Body of pancreas (tissue), 4 donors: ENCODE data around the gene MGMT. TPM values are rescaled to one million over a fixed set of nuclear protein-coding genes. Genes with fewer than 3 reads are reported as not detected.

Experiments
- ATAC-seq: fragments of 150-250 bp; one replicate; pipeline ENCODE4 v1.9.1; 2016
- DNase-seq, 4 donors: peaks; one replicate each; pipeline ENCODE4 v3.0.0-alpha.2; 2019
- H3K27ac ChIP-seq, 4 donors: fragments of 200-600 bp; sonication (generic); 1 replicate in 3 of 4; 2 replicates in 1 of 4; pipeline versions ENCODE4 v1.5.1 to v1.6.1; 2016 to 2019; ENCODE audit warnings: mild to moderate bottlenecking in 1 of 4, mixed read lengths in 1 of 4, moderate library complexity in 1 of 4
- H3K27me3 ChIP-seq, 2 donors: fragments of 200-600 bp; sonication (generic); one replicate each; pipeline ENCODE4 v1.6.0; 2016; ENCODE audit warnings: mild to moderate bottlenecking in 1 of 2
- H3K36me3 ChIP-seq, 2 donors: fragments of 200-600 bp; sonication (generic); replicated peaks in 1 of 2; 2 replicates each; pipeline ENCODE4 v1.5.1; 2016; ENCODE audit warnings: low read depth in 2 of 2; ENCODE audit not compliant: insufficient read depth in 1 of 2
- H3K4me1 ChIP-seq: fragments of 200-600 bp; sonication (generic); one replicate; pipeline ENCODE4 v1.6.0; 2016
- H3K4me3 ChIP-seq, 2 donors: fragments of 200-600 bp; sonication (generic); 1 replicate in 1 of 2; 2 replicates in 1 of 2; pipeline ENCODE4 v1.5.1; 2016 to 2019
- H3K9me3 ChIP-seq, 3 donors: fragments of 200-600 bp; sonication (generic); 1 replicate in 2 of 3; 2 replicates in 1 of 3; pipeline ENCODE4 v1.5.1; 2016
- POLR2A ChIP-seq, 3 donors: fragments of 450-650 bp; IDR thresholded peaks; one replicate each; pipeline ENCODE4 v1.6.1; 2016; ENCODE audit warnings: antibody characterized with exemption in 3 of 3, mild to moderate bottlenecking in 2 of 3
- WGBS, 2 donors: methylation state at CpG; one replicate each; pipeline ENCODE4 v1.1.5; 2017; 5-methylcytosine and 5-hydroxymethylcytosine counted together
- intact Hi-C: fragments of 100-400 bp; cut with DNase I; formaldehyde crosslinking; loops from one replicate; pipeline ENCODE4 v1.15.1; 2023
- total RNA-seq, 2 donors: library from RNA; depleted of rRNA; stranded (reverse); fragments of >200 nt; gene quantifications; one replicate each; pipeline ENCODE4 v1.1.0, GENCODE V29; 2016
- TF ChIP-seq, protein P1 (sequence below), 7 experiments: fragments of 450-650 bp in 4 of 7; fragments of 200-600 bp in 3 of 7; sonication (generic) in 3 of 7; IDR thresholded peaks; one replicate each; pipeline ENCODE4 v1.5.1; 2016 to 2019; ENCODE audit warnings: antibody characterized with exemption in 7 of 7

Gene MGMT
- total RNA-seq, 2 donors from 2014 or later: 13.7 to 25.4 TPM

- 95 to 97% methylated on average over 13 of the region's 13 CpGs for WGBS, 2 donors
- Histone ChIP-seq H3K9me3 (no peaks in the 10 kb centered on the region), H3K4me1 (no peaks in the 10 kb centered on the region), H3K27me3 (no peaks in the 10 kb centered on the region), H3K36me3 (no peaks in the 10 kb centered on the region), H3K4me3 (no peak overlapping the region), H3K27ac (no peak overlapping the region)
- TF ChIP-seq, protein P1, sequence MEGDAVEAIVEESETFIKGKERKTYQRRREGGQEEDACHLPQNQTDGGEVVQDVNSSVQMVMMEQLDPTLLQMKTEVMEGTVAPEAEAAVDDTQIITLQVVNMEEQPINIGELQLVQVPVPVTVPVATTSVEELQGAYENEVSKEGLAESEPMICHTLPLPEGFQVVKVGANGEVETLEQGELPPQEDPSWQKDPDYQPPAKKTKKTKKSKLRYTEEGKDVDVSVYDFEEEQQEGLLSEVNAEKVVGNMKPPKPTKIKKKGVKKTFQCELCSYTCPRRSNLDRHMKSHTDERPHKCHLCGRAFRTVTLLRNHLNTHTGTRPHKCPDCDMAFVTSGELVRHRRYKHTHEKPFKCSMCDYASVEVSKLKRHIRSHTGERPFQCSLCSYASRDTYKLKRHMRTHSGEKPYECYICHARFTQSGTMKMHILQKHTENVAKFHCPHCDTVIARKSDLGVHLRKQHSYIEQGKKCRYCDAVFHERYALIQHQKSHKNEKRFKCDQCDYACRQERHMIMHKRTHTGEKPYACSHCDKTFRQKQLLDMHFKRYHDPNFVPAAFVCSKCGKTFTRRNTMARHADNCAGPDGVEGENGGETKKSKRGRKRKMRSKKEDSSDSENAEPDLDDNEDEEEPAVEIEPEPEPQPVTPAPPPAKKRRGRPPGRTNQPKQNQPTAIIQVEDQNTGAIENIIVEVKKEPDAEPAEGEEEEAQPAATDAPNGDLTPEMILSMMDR (IDR thresholded peaks at IDR 0.05): no peak
- no peak for TF ChIP-seq POLR2A (IDR thresholded peaks at IDR 0.05)
- intact Hi-C loops: no loop called here
- ATAC-seq (no peak), DNase-seq (no peak)
These were observed 261.3 kb downstream of the MGMT start for GRCh38 chr10:129728246-129728820.

DNA sequence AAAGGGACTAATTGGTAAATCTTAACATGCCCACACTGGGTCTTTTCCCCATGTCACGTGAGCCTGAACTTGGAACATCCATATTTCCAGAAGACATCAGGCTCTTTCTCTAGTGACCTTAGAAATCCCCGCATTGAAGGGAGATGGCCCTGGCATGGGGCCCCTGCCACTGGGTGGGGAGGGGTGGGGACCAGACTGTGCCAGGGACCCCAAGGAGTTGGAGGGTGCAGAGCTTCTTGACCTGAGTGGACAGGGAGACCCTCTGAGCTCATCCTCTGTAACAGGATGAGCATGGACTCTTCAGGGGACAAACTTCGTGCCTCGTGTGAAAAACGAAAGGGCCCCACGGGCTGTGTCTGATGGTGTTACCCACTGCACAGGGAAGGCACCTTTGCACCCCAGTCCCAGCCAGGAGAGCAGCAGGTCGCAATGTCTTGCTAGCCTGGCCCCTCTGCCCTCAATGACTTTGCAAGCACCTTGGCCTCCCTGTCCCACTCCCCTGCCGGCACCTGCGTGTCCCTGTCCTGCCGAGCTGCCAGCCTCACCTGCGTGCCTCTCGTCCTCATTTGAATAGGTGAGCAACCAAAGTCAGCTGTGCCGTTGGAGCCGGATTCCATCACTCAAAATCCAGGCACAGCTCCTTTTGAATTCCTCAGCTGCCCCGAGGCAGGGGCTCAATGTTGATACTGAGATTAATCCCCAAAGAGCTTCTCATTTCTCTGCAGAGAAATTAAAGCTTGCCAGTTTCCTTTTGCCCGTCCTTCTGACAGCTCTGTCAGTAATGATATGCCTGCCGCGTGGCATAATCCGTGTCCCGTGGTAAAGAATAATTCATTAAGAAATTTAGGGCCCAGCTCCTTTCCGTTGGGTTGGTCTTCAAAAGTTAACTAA is 262.1 kb downstream of the MGMT start:
- Histone ChIP-seq H3K27me3 (no peaks in the 10 kb centered on the region), H3K36me3 (no peaks in the 10 kb centered on the region), H3K4me1 (no peaks in the 10 kb centered on the region), H3K27ac (no peak overlapping the region), H3K9me3 (no peaks in the 10 kb centered on the region), H3K4me3 (no peak overlapping the region)
- WGBS, 2 donors: 93 to 94% methylated on average over 19 to 21 of the region's 21 CpGs
- no peak for ATAC-seq
- no peak for DNase-seq
- TF ChIP-seq, protein P1 (IDR thresholded peaks at IDR 0.05): no peak
- TF ChIP-seq POLR2A (IDR thresholded peaks at IDR 0.05): no peak
- intact Hi-C loops: no loop called here

DNA sequence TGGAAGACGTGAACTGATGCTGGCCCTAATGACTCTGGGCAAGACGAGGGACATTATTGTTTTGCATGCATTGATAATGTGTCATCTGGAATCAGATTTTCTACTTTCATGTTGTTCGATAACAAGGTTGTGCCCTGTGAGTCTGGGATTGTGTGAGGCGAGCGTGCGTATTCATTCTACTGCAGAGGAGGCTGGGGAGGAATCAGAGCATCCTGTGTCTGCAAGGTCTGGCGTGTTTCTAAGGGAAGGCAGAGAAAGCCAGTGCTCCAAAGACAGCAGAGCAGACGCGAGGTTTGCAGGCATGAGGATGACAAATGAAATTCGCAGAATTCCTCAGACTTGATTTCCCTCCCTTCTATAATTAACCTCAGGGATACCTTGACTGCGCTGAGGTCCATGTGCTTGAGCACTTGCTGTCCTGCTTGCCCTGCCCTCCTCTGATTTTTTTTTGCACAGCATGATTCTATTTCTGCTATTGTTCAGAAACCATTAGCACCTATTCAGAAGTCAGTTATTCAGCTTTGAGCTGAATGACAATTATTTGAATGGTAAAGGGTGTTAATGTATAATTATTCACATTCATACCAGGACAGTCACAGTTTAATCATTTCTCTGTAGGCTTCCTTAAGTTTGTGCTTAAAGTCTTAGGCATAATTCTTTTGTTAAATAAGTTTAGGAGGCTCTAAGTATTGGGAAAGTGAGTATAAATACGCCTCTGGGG is 263.4 kb downstream of the MGMT start:
- intact Hi-C loops: no loop called here
- Histone ChIP-seq H3K27ac (no peak overlapping the region), H3K9me3 (no peaks in the 10 kb centered on the region), H3K27me3 (no peaks in the 10 kb centered on the region), H3K36me3 (no peaks in the 10 kb centered on the region), H3K4me1 (no peaks in the 10 kb centered on the region), H3K4me3 (no peak overlapping the region)
- TF ChIP-seq, protein P1 (IDR thresholded peaks at IDR 0.05): no peak
- TF ChIP-seq POLR2A (IDR thresholded peaks at IDR 0.05): no peak
- 93 to 98% methylated on average over 12 of the region's 12 CpGs for WGBS, 2 donors
- no peak for ATAC-seq
- no peak for DNase-seq

GRCh38 chr10:129730993-129731325 is 263.9 kb downstream of the MGMT start:
- Histone ChIP-seq H3K27me3 (no peaks in the 10 kb centered on the region), H3K4me3 (no peak overlapping the region), H3K4me1 (no peaks in the 10 kb centered on the region), H3K27ac (no peak overlapping the region), H3K36me3 (no peaks in the 10 kb centered on the region), H3K9me3 (no peaks in the 10 kb centered on the region)
- intact Hi-C loops: no loop called here
- DNase-seq (no peak), ATAC-seq (no peak)
- TF ChIP-seq, protein P1 (IDR thresholded peaks at IDR 0.05): no peak
- TF ChIP-seq POLR2A (IDR thresholded peaks at IDR 0.05): no peak
- WGBS, 2 donors: 72 to 77% methylated on average over 10 of the region's 10 CpGs
